ENCODE results near the gene MTCL3.

Gene MTCL3

DNA sequence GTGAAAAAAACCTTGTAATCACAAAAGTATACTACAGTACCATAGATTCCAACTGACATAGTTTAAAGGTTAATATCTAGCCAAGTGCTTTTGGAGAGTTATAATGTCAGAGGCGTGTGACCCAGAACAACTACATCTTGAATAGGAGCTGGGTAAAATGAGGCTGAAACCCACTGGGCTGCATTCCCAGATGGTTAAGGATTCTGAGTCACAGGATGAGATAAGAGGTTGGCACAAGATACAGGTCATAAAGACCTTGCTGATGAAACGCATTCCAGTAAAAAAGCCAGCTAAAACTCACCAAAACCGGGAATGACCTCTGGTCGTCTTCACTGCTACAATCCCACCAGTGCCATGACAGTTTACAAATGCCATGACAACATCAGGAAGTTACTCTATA, 37.5 kb downstream of the MTCL3 start:
- H3K27me3 ChIP-seq (ENCODE audit: control insufficient read depth, extremely low read depth, insufficient read depth, low read length): no peaks in the 10 kb centered on the region
- no peak overlapping the region for H3K27ac ChIP-seq (ENCODE audit: control insufficient read depth, insufficient read depth, low read length)
- no peak overlapping the region for H2AFZ ChIP-seq (ENCODE audit: control insufficient read depth, low read length)
- H3K9ac ChIP-seq (ENCODE audit: control insufficient read depth, extremely low read depth, insufficient read depth, low read length): no peak overlapping the region
- DNase-seq (ENCODE audit: low read depth, low spot score): no peak
- no peaks in the 10 kb centered on the region for H3K9me3 ChIP-seq (ENCODE audit: control insufficient read depth, low read depth, low read length)
- H3K4me3 ChIP-seq (ENCODE audit: control insufficient read depth in 2 of 3, extremely low read depth in 1 of 3, insufficient read depth in 2 of 3, low read depth in 1 of 3, low read length in 3 of 3): no peak overlapping the region
- peak; percentile 49 for FAIRE-seq
- dilution Hi-C loops (cut with MboI; ENCODE audit: extremely low pct_ligation_motif_present, low sequenced_read_pairs): no loop called here
- peak overlapping the region; percentile 41 for H3K4me2 ChIP-seq (ENCODE audit: control insufficient read depth, extremely low read depth, insufficient read depth, low read depth, low read length)
- no peaks in the 10 kb centered on the region for H3K36me3 ChIP-seq (ENCODE audit: control insufficient read depth in 2 of 2, extremely low read depth in 1 of 2, insufficient read depth in 2 of 2, low read length in 2 of 2)
- H4K20me1 ChIP-seq (ENCODE audit: control insufficient read depth, extremely low read depth, insufficient read depth, low read length): no peaks in the 10 kb centered on the region
- H3K4me1 ChIP-seq (ENCODE audit: control insufficient read depth, extremely low read depth, insufficient read depth, low read length): peaks cover 11% of the 10 kb centered on the region
- no peaks in the 10 kb centered on the region for H3K9me1 ChIP-seq (ENCODE audit: control insufficient read depth, extremely low read depth, insufficient read depth, low read length)
- no peaks in the 10 kb centered on the region for H3K79me2 ChIP-seq (ENCODE audit: control insufficient read depth, insufficient read depth, low read length)
- TF ChIP-seq, protein P1, sequence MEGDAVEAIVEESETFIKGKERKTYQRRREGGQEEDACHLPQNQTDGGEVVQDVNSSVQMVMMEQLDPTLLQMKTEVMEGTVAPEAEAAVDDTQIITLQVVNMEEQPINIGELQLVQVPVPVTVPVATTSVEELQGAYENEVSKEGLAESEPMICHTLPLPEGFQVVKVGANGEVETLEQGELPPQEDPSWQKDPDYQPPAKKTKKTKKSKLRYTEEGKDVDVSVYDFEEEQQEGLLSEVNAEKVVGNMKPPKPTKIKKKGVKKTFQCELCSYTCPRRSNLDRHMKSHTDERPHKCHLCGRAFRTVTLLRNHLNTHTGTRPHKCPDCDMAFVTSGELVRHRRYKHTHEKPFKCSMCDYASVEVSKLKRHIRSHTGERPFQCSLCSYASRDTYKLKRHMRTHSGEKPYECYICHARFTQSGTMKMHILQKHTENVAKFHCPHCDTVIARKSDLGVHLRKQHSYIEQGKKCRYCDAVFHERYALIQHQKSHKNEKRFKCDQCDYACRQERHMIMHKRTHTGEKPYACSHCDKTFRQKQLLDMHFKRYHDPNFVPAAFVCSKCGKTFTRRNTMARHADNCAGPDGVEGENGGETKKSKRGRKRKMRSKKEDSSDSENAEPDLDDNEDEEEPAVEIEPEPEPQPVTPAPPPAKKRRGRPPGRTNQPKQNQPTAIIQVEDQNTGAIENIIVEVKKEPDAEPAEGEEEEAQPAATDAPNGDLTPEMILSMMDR (optimal IDR thresholded peaks at IDR 0.05 in 1 of 3, IDR thresholded peaks at IDR 0.05 in 1 of 3, conservative IDR thresholded peaks at IDR 0.05 in 1 of 3; ENCODE audit: extremely low read depth in 1 of 3, insufficient read depth in 2 of 3, low read length in 3 of 3): no peak
- no peak for TF ChIP-seq EZH2 (IDR thresholded peaks at IDR 0.05; ENCODE audit: low read length)

DNA sequence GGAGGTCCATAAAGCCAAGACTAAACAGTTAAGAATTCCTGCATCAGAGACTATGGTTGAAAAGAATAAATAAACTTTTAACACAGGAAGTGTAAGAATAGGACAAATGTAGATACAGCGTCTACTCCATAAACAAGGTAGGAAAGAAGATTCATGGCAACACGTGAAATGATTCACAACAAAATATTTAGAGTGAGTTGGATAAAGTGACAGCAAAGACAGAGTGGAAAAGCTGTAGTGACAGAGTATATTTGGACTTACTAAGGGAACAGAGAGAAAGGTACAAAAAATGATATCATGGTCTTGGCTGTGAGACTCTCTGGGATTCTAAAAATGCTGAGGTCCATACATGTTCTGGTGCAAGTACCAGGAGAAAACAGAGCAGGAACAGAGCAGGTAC, 38.0 kb downstream of the MTCL3 start:
- H3K27ac ChIP-seq (ENCODE audit: control insufficient read depth, insufficient read depth, low read length): no peak overlapping the region

More for the DNA sequence above, 38.0 kb downstream of the MTCL3 start:
- no peaks in the 10 kb centered on the region for H4K20me1 ChIP-seq (ENCODE audit: control insufficient read depth, extremely low read depth, insufficient read depth, low read length)
- H3K4me1 ChIP-seq (ENCODE audit: control insufficient read depth, extremely low read depth, insufficient read depth, low read length): peaks cover 11% of the 10 kb centered on the region
- TF ChIP-seq EZH2 (IDR thresholded peaks at IDR 0.05; ENCODE audit: low read length): no peak
- TF ChIP-seq, protein P1 (optimal IDR thresholded peaks at IDR 0.05 in 1 of 3, IDR thresholded peaks at IDR 0.05 in 1 of 3, conservative IDR thresholded peaks at IDR 0.05 in 1 of 3; ENCODE audit: extremely low read depth in 1 of 3, insufficient read depth in 2 of 3, low read length in 3 of 3): no peak
- no peak overlapping the region for H3K4me2 ChIP-seq (ENCODE audit: control insufficient read depth, extremely low read depth, insufficient read depth, low read depth, low read length)
- H3K9ac ChIP-seq (ENCODE audit: control insufficient read depth, extremely low read depth, insufficient read depth, low read length): no peak overlapping the region
- dilution Hi-C loops (cut with MboI; ENCODE audit: extremely low pct_ligation_motif_present, low sequenced_read_pairs): no loop called here
- H2AFZ ChIP-seq (ENCODE audit: control insufficient read depth, low read length): no peak overlapping the region
- no peaks in the 10 kb centered on the region for H3K79me2 ChIP-seq (ENCODE audit: control insufficient read depth, insufficient read depth, low read length)
- no peak for FAIRE-seq
- DNase-seq (ENCODE audit: low read depth, low spot score): no peak
- H3K9me1 ChIP-seq (ENCODE audit: control insufficient read depth, extremely low read depth, insufficient read depth, low read length): no peaks in the 10 kb centered on the region
- peaks cover 4% of the 10 kb centered on the region for H3K27me3 ChIP-seq (ENCODE audit: control insufficient read depth, extremely low read depth, insufficient read depth, low read length)
- H3K4me3 ChIP-seq (ENCODE audit: control insufficient read depth in 2 of 3, extremely low read depth in 1 of 3, insufficient read depth in 2 of 3, low read depth in 1 of 3, low read length in 3 of 3): no peak overlapping the region
- no peaks in the 10 kb centered on the region for H3K9me3 ChIP-seq (ENCODE audit: control insufficient read depth, low read depth, low read length)
- no peaks in the 10 kb centered on the region for H3K36me3 ChIP-seq (ENCODE audit: control insufficient read depth in 2 of 2, extremely low read depth in 1 of 2, insufficient read depth in 2 of 2, low read length in 2 of 2)

Measured in keratinocyte (primary cell).